ENCODE results near the gene KIF21A. TPM values are rescaled to one million over a fixed set of nuclear protein-coding genes. Genes with fewer than 3 reads are reported as not detected.

KIF21A gene
- total RNA-seq = 10 to 100 TPM in 3 of 4 donors, 1 to 10 TPM in 1; 2.4 to 32.0 (median 17.5) TPM

DNA sequence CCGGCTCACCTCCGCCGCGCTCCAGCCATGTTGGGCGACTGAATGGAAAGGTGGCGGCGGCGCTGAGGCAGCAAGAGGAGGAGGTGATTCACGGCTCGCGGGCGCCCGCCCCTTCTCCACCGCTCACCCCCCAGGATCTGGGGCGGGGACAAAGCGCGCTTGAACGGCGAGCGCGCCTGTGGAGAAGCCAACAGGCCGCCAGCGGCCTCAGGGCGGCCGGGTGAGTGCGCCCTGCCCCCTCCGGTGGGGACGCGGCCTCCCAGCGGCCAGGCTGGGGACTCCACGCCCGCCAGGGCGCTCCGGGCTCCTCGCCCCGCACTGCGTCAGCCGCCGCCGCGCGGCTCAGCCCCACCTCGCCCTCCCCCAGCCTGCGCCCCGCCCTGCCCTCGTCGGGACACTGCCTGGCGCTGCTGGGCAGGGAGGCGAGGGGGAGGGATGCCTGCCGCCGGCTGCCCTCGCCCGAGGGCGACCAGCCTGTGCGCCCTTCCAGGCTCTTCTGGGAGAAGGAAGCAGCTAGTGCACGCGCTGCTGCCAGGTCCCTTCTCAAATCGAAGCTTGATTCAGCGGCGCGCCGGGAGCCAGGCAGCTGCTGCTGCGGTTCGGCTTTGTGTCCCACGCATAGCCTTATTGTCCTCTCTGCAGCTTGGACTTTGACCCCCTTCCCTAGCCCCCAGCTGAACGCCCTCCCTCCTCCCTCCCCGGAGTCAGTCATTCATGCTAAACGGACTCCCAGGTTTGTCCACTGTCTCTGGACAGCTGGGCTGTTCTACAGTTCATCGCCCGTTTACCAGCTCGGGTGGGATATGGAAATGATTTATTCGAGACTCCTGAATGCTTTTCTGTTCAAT is at the start of gene KIF21A:
Gene KIF21A, minus strand, starts transcription at position 40 of the 848 bp plus-strand sequence. CDS start 150 bp downstream, outside the sequence.
- no peaks in the 10 kb centered on the region for H3K9me3 ChIP-seq
- H3K27ac ChIP-seq = peak within 1 kb of the TSS; percentile 79 to 89
- no peaks in the 10 kb centered on the region for H3K36me3 ChIP-seq
- DNase-seq = peak; percentile 86 to 90
- TF ChIP-seq POLR2A (IDR thresholded peaks at IDR 0.05) = peak; percentile 39 to 72
- TF ChIP-seq CTCF (IDR thresholded peaks at IDR 0.05) = peak; percentile 15 to 85 (median 76)
- intact Hi-C loops (cut with DNase I; ENCODE audit: low total_unique reads) = no loop called here
- no peaks in the 10 kb centered on the region for H3K27me3 ChIP-seq
- H3K4me1 ChIP-seq = no peaks in the 10 kb centered on the region
- peak within 1 kb of the TSS; percentile 54 to 89 for H3K4me3 ChIP-seq

DNA sequence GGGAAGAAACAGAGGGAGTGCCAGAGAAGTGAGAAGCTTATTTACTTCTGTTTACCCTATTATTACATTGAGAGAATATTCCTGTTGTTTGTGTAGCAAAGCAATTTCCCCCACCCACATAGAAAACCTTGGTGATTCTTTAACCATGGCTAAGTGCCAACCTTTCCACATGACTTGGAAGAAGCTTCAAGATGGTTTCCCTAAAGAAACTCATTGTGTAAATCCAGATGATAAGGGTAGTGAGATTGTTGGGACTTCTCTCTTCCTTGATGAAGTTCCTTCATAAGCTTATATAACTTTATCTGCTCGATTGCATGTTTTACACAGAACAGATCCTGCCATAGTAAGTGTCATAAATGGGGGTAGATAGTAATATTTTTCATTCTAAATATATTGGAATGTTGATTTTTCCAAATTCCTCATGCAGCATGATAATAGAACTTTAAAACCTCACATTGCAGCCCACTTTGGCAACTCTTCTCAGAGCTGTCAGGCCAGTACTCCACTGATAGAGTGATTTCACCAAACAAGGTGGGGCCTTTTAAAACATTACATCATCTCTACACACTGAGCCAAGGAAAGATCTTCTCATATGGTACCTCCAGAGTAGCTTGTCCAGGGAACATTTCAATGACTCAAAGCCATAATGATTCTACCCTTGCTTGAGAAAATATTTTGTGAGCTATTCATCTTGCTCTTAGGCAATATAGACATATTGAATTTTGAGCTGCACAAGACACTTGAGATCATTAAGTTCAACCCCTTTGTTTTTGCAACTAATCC is 47.8 kb upstream of the KIF21A start:
- Histone ChIP-seq H3K36me3 (no peaks in the 10 kb centered on the region), H3K4me3 (no peak overlapping the region), H3K27me3 (no peaks in the 10 kb centered on the region), H3K4me1 (no peaks in the 10 kb centered on the region), H3K9me3 (no peaks in the 10 kb centered on the region), H3K27ac (no peak overlapping the region)
- no peak for TF ChIP-seq CTCF (IDR thresholded peaks at IDR 0.05)
- TF ChIP-seq POLR2A (IDR thresholded peaks at IDR 0.05) = no peak
- intact Hi-C loops (cut with DNase I; ENCODE audit: low total_unique reads) = no loop called here
- no peak for DNase-seq

DNA sequence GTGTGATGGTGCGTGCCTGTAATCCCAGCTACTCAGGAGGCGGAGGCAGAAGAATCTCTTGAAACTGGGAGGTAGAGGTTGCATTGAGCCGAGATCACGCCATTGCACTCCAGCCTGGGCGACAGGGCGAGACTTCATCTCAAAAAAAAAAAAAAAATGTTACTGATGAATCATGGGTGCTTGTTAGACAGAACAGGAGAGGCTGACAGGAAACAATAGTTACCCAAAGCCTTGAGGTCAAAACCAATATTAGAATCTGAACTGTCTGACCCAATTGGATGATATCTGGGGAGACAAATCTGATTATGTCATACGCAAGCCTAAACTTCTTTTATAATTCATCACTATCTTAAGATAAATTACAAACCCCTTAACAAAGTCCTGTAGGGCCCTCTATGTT is 40.7 kb upstream of the KIF21A start:
- Histone ChIP-seq H3K27me3 (no peaks in the 10 kb centered on the region), H3K4me3 (no peak overlapping the region), H3K4me1 (no peaks in the 10 kb centered on the region), H3K36me3 (no peaks in the 10 kb centered on the region), H3K27ac (no peak overlapping the region), H3K9me3 (no peaks in the 10 kb centered on the region)
- no peak for DNase-seq
- intact Hi-C loops (cut with DNase I; ENCODE audit: low total_unique reads) = no loop called here
- TF ChIP-seq CTCF (IDR thresholded peaks at IDR 0.05) (no peak), POLR2A (IDR thresholded peaks at IDR 0.05) (no peak)

DNA sequence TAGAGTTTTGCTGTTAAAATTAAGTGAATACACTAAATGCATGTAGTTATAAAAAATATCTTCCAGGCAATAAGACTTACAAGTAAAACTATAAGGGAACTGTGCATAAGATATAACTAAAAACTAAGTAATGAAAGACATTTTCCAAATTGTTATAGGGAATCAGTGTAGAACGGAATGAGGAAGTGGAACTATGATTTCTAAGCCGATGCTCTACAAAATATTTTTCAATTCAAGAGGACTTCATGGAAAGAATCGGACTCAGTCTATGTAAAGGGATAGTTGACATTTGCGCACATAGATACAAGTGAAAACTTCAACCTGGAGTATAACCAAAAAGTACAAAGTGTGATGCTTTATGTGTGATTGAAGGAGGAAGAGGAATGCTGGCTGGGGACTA is 40.1 kb upstream of the KIF21A start:
- TF ChIP-seq POLR2A (IDR thresholded peaks at IDR 0.05) = no peak
- no peak for TF ChIP-seq CTCF (IDR thresholded peaks at IDR 0.05)
- intact Hi-C loops (cut with DNase I; ENCODE audit: low total_unique reads) = no loop called here
- H3K36me3 ChIP-seq = no peaks in the 10 kb centered on the region

GRCh38 chr12:39476894-39477293 is 34.0 kb upstream of the KIF21A start:
- intact Hi-C loops (cut with DNase I; ENCODE audit: low total_unique reads) = no loop called here
- Histone ChIP-seq H3K9me3 (no peaks in the 10 kb centered on the region), H3K4me3 (no peak overlapping the region), H3K27ac (no peak overlapping the region), H3K36me3 (no peaks in the 10 kb centered on the region), H3K27me3 (no peaks in the 10 kb centered on the region), H3K4me1 (no peaks in the 10 kb centered on the region)
- TF ChIP-seq POLR2A (IDR thresholded peaks at IDR 0.05) (no peak), CTCF (IDR thresholded peaks at IDR 0.05) (no peak)
- no peak for DNase-seq

More for the DNA sequence above, 40.1 kb upstream of the KIF21A start:
- Histone ChIP-seq H3K27me3 (no peaks in the 10 kb centered on the region), H3K27ac (no peak overlapping the region), H3K4me3 (no peak overlapping the region), H3K4me1 (no peaks in the 10 kb centered on the region), H3K9me3 (no peaks in the 10 kb centered on the region)
- DNase-seq = no peak
